HFFc6 (cell line): ENCODE data around the gene TPK1. TPM values are rescaled to one million over a fixed set of nuclear protein-coding genes. Genes with fewer than 3 reads are reported as not detected.

Source experiments
- DNase-seq: peaks from one replicate; pipeline ENCODE4 v3.0.0-alpha.2; 2018
- H3K27ac Mint-ChIP-seq: 2 replicates; pipeline ENCODE4 v1.8.0; 2020; ENCODE audit warnings: mild to moderate bottlenecking, mixed read lengths
- H3K27me3 Mint-ChIP-seq: 2 replicates; pipeline ENCODE4 v1.8.0; 2021; ENCODE audit warnings: mild to moderate bottlenecking, moderate library complexity, mixed read lengths; ENCODE audit not compliant: insufficient read depth
- H3K36me3 Mint-ChIP-seq: 2 replicates; pipeline ENCODE4 v1.8.0; 2021; ENCODE audit warnings: low read depth, mixed read lengths
- H3K4me1 Mint-ChIP-seq: 2 replicates; pipeline ENCODE4 v1.8.0; 2020; ENCODE audit warnings: low read depth, mixed read lengths
- H3K4me3 Mint-ChIP-seq: 2 replicates; pipeline ENCODE4 v1.8.0; 2020; ENCODE audit warnings: mild to moderate bottlenecking, moderate library complexity, mixed read lengths
- H3K9me3 Mint-ChIP-seq: 2 replicates; pipeline ENCODE4 v1.8.0; 2020; ENCODE audit warnings: mild to moderate bottlenecking, mixed read lengths
- CTCF ChIP-seq: fragments of 200-600 bp; sonication (generic); IDR thresholded peaks from 2 replicates; pipeline ENCODE4 v1.5.0; 2021; ENCODE audit warnings: antibody characterized with exemption, mild to moderate bottlenecking
- total RNA-seq, 6 experiments: library from RNA; stranded (reverse); fragmentation: NEBNext Ultra II Directional; extraction: Animal tissue kit (Norgen Biotek cat#: 25700); gene quantifications; 2 replicates in 1 of 6; 3 replicates in 5 of 6; pipeline ENCODE4 v1.2.3, GENCODE V29; 2021

Gene TPK1
- total RNA-seq, 6 experiments from 2014 or later, result 0.11 to 0.82 (median 0.55) TPM; not detected in 2

GRCh38 chr7:144517749-144518148 is 318.1 kb downstream of the TPK1 start:
- H3K9me3 Mint-ChIP-seq, result peaks cover 31% of the 10 kb centered on the region
- no peak overlapping the region for H3K27ac Mint-ChIP-seq
- DNase-seq, result no peak
- no peak overlapping the region for H3K4me3 Mint-ChIP-seq
- H3K27me3 Mint-ChIP-seq, result no peaks in the 10 kb centered on the region; the same call in 1 of the 2 replicates
- no peaks in the 10 kb centered on the region for H3K4me1 Mint-ChIP-seq
- no peak for TF ChIP-seq CTCF
- H3K36me3 Mint-ChIP-seq, result no peaks in the 10 kb centered on the region

DNA sequence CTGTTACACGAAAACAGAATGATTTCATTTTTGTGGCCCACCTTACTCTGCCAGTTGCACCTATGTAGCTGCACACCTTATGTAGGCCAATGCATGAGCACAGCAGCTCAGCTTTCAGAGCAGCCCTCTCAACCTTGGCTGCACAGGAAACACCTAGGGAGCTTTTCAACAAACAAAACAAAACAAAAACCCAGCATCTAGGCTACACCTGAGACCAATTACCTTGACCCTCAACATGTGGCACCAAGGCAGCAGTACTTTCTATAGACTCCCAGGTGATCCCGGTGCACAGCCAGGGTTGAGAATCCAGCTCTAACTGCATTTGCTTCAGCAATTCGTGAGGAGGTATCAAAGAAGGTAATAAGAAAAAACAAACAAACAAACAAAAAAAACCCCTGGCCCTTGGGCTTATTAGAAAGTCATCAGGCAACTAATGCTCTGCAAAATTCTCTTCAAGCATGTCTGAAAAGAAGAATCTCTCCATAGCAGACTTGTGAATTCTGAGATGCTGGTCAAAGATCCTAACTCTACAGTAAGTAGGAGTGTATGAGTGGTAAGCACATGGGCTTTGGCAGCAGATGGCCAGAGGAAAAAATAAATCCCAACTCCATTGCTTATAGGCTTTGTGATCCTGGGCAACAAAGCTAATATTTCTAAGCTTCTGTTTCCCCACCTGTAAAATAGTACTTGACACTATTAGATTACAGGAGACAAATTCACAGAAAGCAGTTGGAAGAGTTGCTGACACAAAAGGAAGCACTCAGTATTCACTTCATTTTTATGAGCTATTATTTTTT is 318.9 kb downstream of the TPK1 start:
- H3K27ac Mint-ChIP-seq, result no peak overlapping the region
- H3K9me3 Mint-ChIP-seq, result peaks cover 30% of the 10 kb centered on the region
- no peak for TF ChIP-seq CTCF
- no peaks in the 10 kb centered on the region for H3K36me3 Mint-ChIP-seq
- H3K27me3 Mint-ChIP-seq, result no peaks in the 10 kb centered on the region; the same call in 1 of the 2 replicates
- H3K4me1 Mint-ChIP-seq, result no peaks in the 10 kb centered on the region
- DNase-seq, result no peak
- no peak overlapping the region for H3K4me3 Mint-ChIP-seq

DNA sequence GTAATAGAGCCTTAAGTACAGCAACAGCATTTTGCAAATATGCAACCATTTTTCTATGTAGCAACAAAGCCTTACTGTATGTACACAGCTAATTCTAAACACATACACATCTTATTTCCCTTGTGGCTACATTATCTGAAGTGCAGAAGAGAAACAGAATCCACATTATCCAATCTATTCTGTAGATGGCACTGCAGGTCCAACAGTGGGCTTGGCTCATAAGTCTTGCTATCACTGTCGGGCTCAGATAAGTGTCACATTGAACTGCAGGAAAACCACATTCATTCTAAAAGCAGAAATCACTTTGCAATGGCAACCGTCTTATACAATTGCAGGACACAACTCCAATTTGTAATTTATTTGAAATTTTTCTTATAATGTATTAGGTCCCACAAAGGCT is 322.5 kb downstream of the TPK1 start:
- Mint-ChIP-seq H3K27ac (no peak overlapping the region), H3K4me3 (no peak overlapping the region), H3K9me3 (peaks cover 28% of the 10 kb centered on the region), H3K36me3 (no peaks in the 10 kb centered on the region), H3K4me1 (no peaks in the 10 kb centered on the region), H3K27me3 (no peaks in the 10 kb centered on the region; the same call in 1 of the 2 replicates)
- no peak for TF ChIP-seq CTCF
- DNase-seq, result no peak

DNA sequence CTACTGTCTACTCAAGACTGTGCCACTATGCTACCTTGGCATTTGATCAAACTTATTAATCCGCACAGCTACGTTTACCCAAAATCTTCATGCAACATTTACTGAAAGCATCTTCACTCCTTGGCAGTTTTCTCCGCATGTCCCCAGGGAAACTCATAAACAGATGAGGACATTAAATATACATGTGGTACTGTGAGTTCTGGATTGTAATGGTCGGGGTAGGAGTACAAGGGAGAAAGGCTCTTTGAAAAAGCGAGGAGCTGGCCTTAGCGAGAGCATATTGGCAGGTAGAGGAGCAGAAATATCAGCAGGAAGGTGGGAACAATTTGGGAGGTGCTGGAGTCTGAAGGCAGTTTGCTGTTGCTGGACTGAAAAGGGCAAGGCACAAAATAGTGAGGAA is 325.2 kb downstream of the TPK1 start:
- Mint-ChIP-seq H3K9me3 (peaks cover 32% of the 10 kb centered on the region), H3K27ac (no peak overlapping the region), H3K4me1 (no peaks in the 10 kb centered on the region), H3K36me3 (no peaks in the 10 kb centered on the region), H3K4me3 (no peak overlapping the region), H3K27me3 (no peaks in the 10 kb centered on the region)
- DNase-seq, result no peak
- no peak for TF ChIP-seq CTCF

DNA sequence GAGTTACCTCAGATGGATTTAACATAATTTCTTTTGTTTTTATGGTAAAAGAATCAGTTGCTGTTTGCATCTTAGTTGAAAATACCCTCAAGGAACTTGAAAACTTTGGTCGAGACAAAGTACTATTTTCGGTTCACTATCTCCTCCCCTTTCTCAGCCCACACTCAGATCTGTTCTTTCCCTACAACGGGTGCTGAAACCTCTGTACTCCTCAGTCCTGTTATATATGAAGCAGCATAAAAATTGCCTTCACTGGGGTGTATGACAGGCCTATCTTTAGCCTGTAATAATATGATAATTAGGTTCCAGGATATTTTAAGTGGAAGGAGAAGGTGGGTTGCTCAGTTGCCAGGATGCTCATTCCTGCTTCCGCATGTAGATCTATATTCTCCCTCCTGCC is 327.2 kb downstream of the TPK1 start:
- no peak for TF ChIP-seq CTCF
- no peak overlapping the region for H3K27ac Mint-ChIP-seq
- H3K27me3 Mint-ChIP-seq, result no peaks in the 10 kb centered on the region
- H3K36me3 Mint-ChIP-seq, result no peaks in the 10 kb centered on the region
- H3K4me3 Mint-ChIP-seq, result no peak overlapping the region
- peaks cover 25% of the 10 kb centered on the region for H3K9me3 Mint-ChIP-seq
- DNase-seq, result no peak
- H3K4me1 Mint-ChIP-seq, result no peaks in the 10 kb centered on the region
